IMR-90 (cell line): Measurements from ENCODE around the gene TMC7. TPM values are rescaled to one million over a fixed set of nuclear protein-coding genes. Genes with fewer than 3 reads are reported as not detected.

Source experiments
- ATAC-seq: fragments of 200-7000 bp; cut with Tn5 transposase; 2 replicates; pipeline ENCODE4 v1.9.1; 2020; ENCODE audit warnings: low read depth, mild to moderate bottlenecking, moderate library complexity
- BruUV-seq: library from RNA; stranded (reverse); fragments of 400-500 nt; replicated peaks from 2 replicates; lab custom pipeline; 2021; lab: Mats Ljungman, UMichigan
- CTCF ChIA-PET: fragments of 300-600 bp; formaldehyde crosslinking; extraction: SDS; loops from one replicate; lab custom pipeline; 2021; ENCODE audit warnings: antibody characterized with exemption; lab: Yijun Ruan, JAX
- POLR2A ChIA-PET: fragments of 300-600 bp; sonication (Branson Sonifier 250); formaldehyde crosslinking; loops from one replicate; lab custom pipeline; 2022; ENCODE audit warnings: antibody characterized with exemption; ENCODE audit not compliant: unreplicated experiment; lab: Charles Lee
- DNase-seq: peaks from one replicate; pipeline ENCODE4 v3.0.0; 2013
- H2AFZ ChIP-seq: replicated peaks from 2 replicates; pipeline ENCODE3; 2013; ENCODE audit warnings: low read length, mild to moderate bottlenecking; ENCODE audit not compliant: poor library complexity
- H2AK5ac ChIP-seq: 2 replicates; pipeline ENCODE4 v1.6.1; 2013; ENCODE audit warnings: low read depth, low read length, inconsistent platforms
- H2AK9ac ChIP-seq: replicated peaks from 2 replicates; pipeline ENCODE3; 2013; ENCODE audit warnings: mild to moderate bottlenecking, low read depth, low read length, moderate library complexity; ENCODE audit not compliant: poor library complexity
- H2BK120ac ChIP-seq: 2 replicates; pipeline ENCODE4 v1.6.1; 2013; ENCODE audit warnings: low read depth, low read length, inconsistent platforms
- H2BK15ac ChIP-seq: 3 replicates; pipeline ENCODE4 v1.6.1; 2013; ENCODE audit warnings: low read depth, low read length, inconsistent platforms
- H2BK20ac ChIP-seq: 2 replicates; pipeline ENCODE4 v1.6.1; 2013; ENCODE audit warnings: low read depth, mild to moderate bottlenecking, inconsistent platforms, low read length, moderate library complexity
- H2BK5ac ChIP-seq: 2 replicates; pipeline ENCODE4 v1.6.1; 2013; ENCODE audit warnings: mild to moderate bottlenecking, low read depth, low read length, inconsistent platforms; ENCODE audit not compliant: poor library complexity, severe bottlenecking
- H3K14ac ChIP-seq: replicated peaks from 2 replicates; pipeline ENCODE4 v1.6.1; 2013; ENCODE audit warnings: low read depth, low read length, inconsistent platforms
- H3K18ac ChIP-seq: 2 replicates; pipeline ENCODE4 v1.6.1; 2013; ENCODE audit warnings: low read depth, low read length, control low read depth
- H3K23ac ChIP-seq: 2 replicates; pipeline ENCODE4 v1.6.1; 2013; ENCODE audit warnings: low read depth, low read length, inconsistent platforms
- H3K27ac ChIP-seq: 2 replicates; pipeline ENCODE4 v1.5.1; 2013; ENCODE audit warnings: mild to moderate bottlenecking, control low read depth, low read length; ENCODE audit not compliant: insufficient read depth
- H3K27me3 ChIP-seq: 2 replicates; pipeline ENCODE4 v1.6.1; 2013; ENCODE audit warnings: low read length; ENCODE audit not compliant: control insufficient read depth, insufficient read depth
- H3K36me3 ChIP-seq: 2 replicates; pipeline ENCODE4 v1.6.1; 2013; ENCODE audit warnings: low read length, mixed read lengths; ENCODE audit not compliant: control insufficient read depth, insufficient read depth
- H3K4ac ChIP-seq: 2 replicates; pipeline ENCODE4 v1.6.1; 2013; ENCODE audit warnings: low read depth, low read length, inconsistent platforms
- H3K4me1 ChIP-seq: 2 replicates; pipeline ENCODE4 v1.6.1; 2013; ENCODE audit warnings: low read length, mixed read lengths; ENCODE audit not compliant: control insufficient read depth, insufficient read depth
- H3K4me2 ChIP-seq: 2 replicates; pipeline ENCODE4 v1.6.1; 2013; ENCODE audit warnings: low read depth, mild to moderate bottlenecking, control low read depth, low read length, moderate library complexity
- H3K4me3 ChIP-seq: 2 replicates; pipeline ENCODE4 v1.5.1; 2013; ENCODE audit warnings: low read depth, mild to moderate bottlenecking, control low read depth, low read length, moderate library complexity; ENCODE audit not compliant: insufficient read depth
- H3K56ac ChIP-seq: 2 replicates; pipeline ENCODE4 v1.6.1; 2013; ENCODE audit warnings: low read length, inconsistent platforms; ENCODE audit not compliant: insufficient read depth; ENCODE audit errors: extremely low read depth
- H3K79me1 ChIP-seq, 2 experiments: 2 replicates each; pipeline ENCODE4 v1.6.1; 2013; ENCODE audit warnings: low read length in 2 of 2, inconsistent platforms in 1 of 2, low read depth in 1 of 2
- H3K9ac ChIP-seq: 2 replicates; pipeline ENCODE4 v1.6.1; 2013; ENCODE audit warnings: low read depth, low read length, control low read depth
- H3K9me1 ChIP-seq: 2 replicates; pipeline ENCODE4 v1.6.1; 2013; ENCODE audit warnings: low read length, inconsistent platforms; ENCODE audit not compliant: insufficient read depth
- H3K9me3 ChIP-seq: 2 replicates; pipeline ENCODE4 v1.6.1; 2013; ENCODE audit warnings: low read length; ENCODE audit not compliant: control insufficient read depth, insufficient read depth
- H4K20me1 ChIP-seq: 2 replicates; pipeline ENCODE4 v1.6.1; 2013; ENCODE audit warnings: low read length, inconsistent platforms; ENCODE audit not compliant: insufficient read depth
- H4K5ac ChIP-seq: 2 replicates; pipeline ENCODE4 v1.6.1; 2013; ENCODE audit warnings: mild to moderate bottlenecking, low read depth, low read length, control low read depth
- H4K8ac ChIP-seq, 2 experiments: 2 replicates each; pipeline ENCODE4 v1.6.1; 2013; ENCODE audit warnings: low read depth in 2 of 2, low read length in 2 of 2, control low read depth in 1 of 2, inconsistent platforms in 1 of 2
- H4K91ac ChIP-seq: 2 replicates; pipeline ENCODE4 v1.6.1; 2013; ENCODE audit warnings: low read depth, low read length, inconsistent platforms; ENCODE audit not compliant: insufficient read depth
- CEBPB ChIP-seq: IDR thresholded peaks from 2 replicates; pipeline ENCODE4 v1.6.1; 2012; ENCODE audit warnings: low read depth, low read length, improper control_type of control experiment
- CHD1 ChIP-seq: IDR thresholded peaks from 2 replicates; pipeline ENCODE4 v1.6.1; 2012; ENCODE audit warnings: low read depth, low read length, improper control_type of control experiment
- FOS ChIP-seq: fragments of 150-350 bp; IDR thresholded peaks from 2 replicates; pipeline ENCODE4 v1.6.1; 2016; ENCODE audit warnings: low read depth, low read length
- MAFK ChIP-seq: IDR thresholded peaks from 2 replicates; pipeline ENCODE4 v1.6.1; 2012; ENCODE audit warnings: low read depth, low read length, improper control_type of control experiment
- MAZ ChIP-seq: IDR thresholded peaks from 2 replicates; pipeline ENCODE4 v1.6.1; 2012; ENCODE audit warnings: low read depth, mild to moderate bottlenecking, low read length, improper control_type of control experiment, moderate library complexity, borderline replicate concordance
- MXI1 ChIP-seq: IDR thresholded peaks from 2 replicates; pipeline ENCODE4 v1.6.1; 2012; ENCODE audit warnings: low read depth, mild to moderate bottlenecking, low read length, moderate library complexity, borderline replicate concordance
- SMC3 ChIP-seq: fragments of 150-350 bp; IDR thresholded peaks from 2 replicates; pipeline ENCODE4 v1.6.1; 2016; ENCODE audit warnings: low read depth, mild to moderate bottlenecking, antibody characterized with exemption, low read length, moderate library complexity
- dilution Hi-C: fragments of 300-500 bp; cut with HindIII; formaldehyde crosslinking; loops from one replicate; pipeline ENCODE4 v1.14.3; 2018; ENCODE audit warnings: low sequenced_read_pairs; ENCODE audit not compliant: unreplicated experiment
- in situ Hi-C: fragments of 300-500 bp; cut with MboI; formaldehyde crosslinking; loops from 3 replicates; pipeline ENCODE4 v1.14.3; 2019; ENCODE audit warnings: low sequenced_read_pairs, inconsistent platforms, mixed read lengths
- intact Hi-C: fragments of 100-400 bp; cut with micrococcal nuclease; formaldehyde crosslinking; loops from 2 replicates; pipeline ENCODE4 v1.10.0; 2022
- polyA plus RNA-seq, 3 experiments: library from polyadenylated mRNA; depleted of rRNA; stranded (reverse); fragments of >200 nt; gene quantifications; 2 replicates each; pipeline ENCODE4 v1.2.3, GENCODE V29; 2012; ENCODE audit warnings: low replicate concordance in 1 of 3
- total RNA-seq: library from RNA; depleted of rRNA; stranded (reverse); fragments of >200 nt; gene quantifications from 2 replicates; pipeline ENCODE4 v1.2.3, GENCODE V29; 2012
- TF ChIP-seq, protein P1 (sequence below): fragments of 150-350 bp; IDR thresholded peaks from 2 replicates; pipeline ENCODE4 v1.6.1; 2016; ENCODE audit warnings: low read depth, mild to moderate bottlenecking, low read length, moderate library complexity, borderline replicate concordance

Gene TMC7
- total and polyA plus RNA-seq, 2 of the 4 experiments (the other 2 are of a cell fraction), result 0.27 to 0.36 TPM

DNA sequence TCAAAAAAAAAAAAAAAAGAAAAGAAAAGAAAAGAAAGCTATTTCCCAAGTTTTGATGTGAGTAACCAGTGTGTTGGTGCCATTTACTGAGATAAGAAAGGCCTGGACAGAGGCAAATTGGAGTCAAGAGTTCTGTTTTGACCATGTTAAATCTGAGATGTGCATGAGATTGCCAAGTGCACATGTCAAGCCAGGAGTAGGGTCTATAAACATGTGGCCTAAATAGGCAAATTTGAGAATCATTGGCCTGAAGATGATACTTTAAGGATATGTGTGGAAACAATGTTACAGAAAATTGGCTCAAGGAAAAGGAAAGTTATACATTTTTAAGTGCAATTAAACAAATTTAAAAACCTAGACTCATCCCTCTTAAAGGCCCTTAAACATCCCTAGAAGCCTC, 42.3 kb upstream of the TMC7 start:
- no peak overlapping the region for H3K4me2 ChIP-seq
- no peaks in the 10 kb centered on the region for H3K9me1 ChIP-seq
- no peak for DNase-seq
- H4K91ac ChIP-seq, result no peak overlapping the region
- H2BK15ac ChIP-seq, result no peak overlapping the region
- H3K79me1 ChIP-seq, result no peaks in the 10 kb centered on the region
- dilution Hi-C loops, result no loop called here
- no peak overlapping the region for H3K18ac ChIP-seq
- no peak overlapping the region for H3K56ac ChIP-seq
- H3K4ac ChIP-seq, result no peak overlapping the region
- H3K9me3 ChIP-seq, result no peaks in the 10 kb centered on the region
- no peak overlapping the region for H2AK9ac ChIP-seq
- POLR2A ChIA-PET, result no interaction called here
- H2BK120ac ChIP-seq, result no peak overlapping the region
- H2AFZ ChIP-seq, result no peak overlapping the region
- H2AK5ac ChIP-seq, result no peak overlapping the region
- ATAC-seq, result no peak
- no peak overlapping the region for H2BK20ac ChIP-seq
- intact Hi-C loops, result no loop called here
- TF ChIP-seq FOS, result no peak
- TF ChIP-seq, protein P1, sequence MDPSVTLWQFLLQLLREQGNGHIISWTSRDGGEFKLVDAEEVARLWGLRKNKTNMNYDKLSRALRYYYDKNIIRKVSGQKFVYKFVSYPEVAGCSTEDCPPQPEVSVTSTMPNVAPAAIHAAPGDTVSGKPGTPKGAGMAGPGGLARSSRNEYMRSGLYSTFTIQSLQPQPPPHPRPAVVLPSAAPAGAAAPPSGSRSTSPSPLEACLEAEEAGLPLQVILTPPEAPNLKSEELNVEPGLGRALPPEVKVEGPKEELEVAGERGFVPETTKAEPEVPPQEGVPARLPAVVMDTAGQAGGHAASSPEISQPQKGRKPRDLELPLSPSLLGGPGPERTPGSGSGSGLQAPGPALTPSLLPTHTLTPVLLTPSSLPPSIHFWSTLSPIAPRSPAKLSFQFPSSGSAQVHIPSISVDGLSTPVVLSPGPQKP, result no peak
- no peak for TF ChIP-seq MXI1
- no peak for TF ChIP-seq MAFK
- TF ChIP-seq CEBPB, result no peak
- no peak for TF ChIP-seq CHD1
- TF ChIP-seq SMC3, result no peak
- TF ChIP-seq MAZ, result no peak
- H3K36me3 ChIP-seq, result no peaks in the 10 kb centered on the region
- no peak overlapping the region for H4K5ac ChIP-seq
- no peak overlapping the region for H3K4me3 ChIP-seq
- BruUV-seq, result no TSS peak
- no peak overlapping the region for H3K23ac ChIP-seq
- no peaks in the 10 kb centered on the region for H4K20me1 ChIP-seq
- no peak overlapping the region for H3K9ac ChIP-seq
- in situ Hi-C loops, result no loop called here
- peaks cover 1% of the 10 kb centered on the region for H3K27me3 ChIP-seq
- H2BK5ac ChIP-seq, result no peak overlapping the region
- CTCF ChIA-PET, result interaction anchor here (0.7 to 1.1 kb wide), 3 partner anchors 9 to 173 kb away, joined by 3 to 5 read pairs (median 5); no protein-coding TSS in a partner anchor
- H3K14ac ChIP-seq, result no peak overlapping the region
- H3K27ac ChIP-seq, result no peak overlapping the region
- H3K4me1 ChIP-seq, result no peaks in the 10 kb centered on the region
- no peak overlapping the region for H4K8ac ChIP-seq
